Panc1 (cell line): Measurements from ENCODE around the gene AIFM3. TPM values are rescaled to one million over a fixed set of nuclear protein-coding genes. Genes with fewer than 3 reads are reported as not detected.

Experiments used
- ATAC-seq: fragments of 200-7000 bp; cut with Tn5 transposase; 2 replicates; pipeline ENCODE4 v1.9.1; 2020; ENCODE audit warnings: mild to moderate bottlenecking, moderate library complexity
- BruUV-seq: library from RNA; stranded (reverse); fragments of 400-500 nt; replicated peaks from 2 replicates; lab custom pipeline; 2021; lab: Mats Ljungman, UMichigan
- CTCF ChIA-PET: fragments of 300-600 bp; sonication (Branson Sonifier 250); formaldehyde crosslinking; loops from one replicate; lab custom pipeline; 2022; ENCODE audit warnings: antibody characterized with exemption; lab: Charles Lee
- POLR2A ChIA-PET: fragments of 300-600 bp; sonication (Branson Sonifier 250); formaldehyde crosslinking; loops from one replicate; lab custom pipeline; 2022; ENCODE audit warnings: antibody characterized with exemption; lab: Charles Lee
- DNase-seq: peaks from one replicate; pipeline ENCODE4 v3.0.0-alpha.2; 2010; ENCODE audit warnings: low read depth, low spot score
- H3K27ac ChIP-seq: 2 replicates; pipeline ENCODE4 v1.5.1; 2011; ENCODE audit warnings: mild to moderate bottlenecking, low read length, inconsistent platforms
- H3K27me3 ChIP-seq: fragments of 200-500 bp; sonication (Bioruptor generic); 2 replicates; pipeline ENCODE4 v1.6.0; 2014; ENCODE audit warnings: low read length, inconsistent platforms; ENCODE audit not compliant: control insufficient read depth, insufficient read depth
- H3K36me3 ChIP-seq: fragments of 200-500 bp; sonication (Bioruptor generic); 2 replicates; pipeline ENCODE4 v1.5.1; 2014; ENCODE audit warnings: inconsistent platforms, mild to moderate bottlenecking, low read length, moderate library complexity; ENCODE audit not compliant: control insufficient read depth, insufficient read depth
- H3K4me1 ChIP-seq: 2 replicates; pipeline ENCODE4 v1.5.1; 2011; ENCODE audit warnings: inconsistent platforms, mild to moderate bottlenecking, low read length, moderate library complexity; ENCODE audit not compliant: control insufficient read depth, insufficient read depth
- H3K4me3 ChIP-seq, 2 experiments: 2 replicates each; pipeline ENCODE4 v1.5.1; 2011 to 2012; ENCODE audit warnings: low read depth in 2 of 2, low read length in 2 of 2, mild to moderate bottlenecking in 2 of 2, inconsistent platforms in 1 of 2, moderate library complexity in 1 of 2
- H3K9me3 ChIP-seq: fragments of 200-500 bp; sonication (Bioruptor generic); 2 replicates; pipeline ENCODE4 v1.5.1; 2014; ENCODE audit warnings: low read depth, mild to moderate bottlenecking, inconsistent platforms, low read length, moderate library complexity; ENCODE audit not compliant: control insufficient read depth, insufficient read depth
- POLR2AphosphoS5 ChIP-seq: IDR thresholded peaks from 2 replicates; pipeline ENCODE4 v1.6.1; 2012; ENCODE audit warnings: mild to moderate bottlenecking, low read depth, low read length, moderate library complexity
- REST ChIP-seq, 2 experiments: IDR thresholded peaks; 2 replicates each; pipeline ENCODE4 v1.6.1; 2011 to 2012; ENCODE audit warnings: low read depth in 2 of 2, control low read depth in 1 of 2, low read length in 1 of 2, mild to moderate bottlenecking in 1 of 2, moderate library complexity in 1 of 2; ENCODE audit not compliant: insufficient read depth in 1 of 2
- SIN3A ChIP-seq: IDR thresholded peaks from 2 replicates; pipeline ENCODE4 v1.6.1; 2012; ENCODE audit warnings: low read depth, mild to moderate bottlenecking, low read length, moderate library complexity, borderline replicate concordance; ENCODE audit not compliant: insufficient read depth
- TCF7L2 ChIP-seq: IDR thresholded peaks from 2 replicates; pipeline ENCODE4 v1.6.1; 2011; ENCODE audit warnings: mild to moderate bottlenecking, low read depth, low read length, inconsistent platforms
- in situ Hi-C: cut with HindIII; loops from 2 replicates; pipeline ENCODE4 v1.10.0; 2016; ENCODE audit warnings: low sequenced_read_pairs, low pct_unique_long_range_greater_than_20kb
- intact Hi-C: fragments of 100-400 bp; cut with micrococcal nuclease; formaldehyde crosslinking; loops from one replicate; pipeline ENCODE4 v1.10.0; 2022; ENCODE audit not compliant: unreplicated experiment
- total RNA-seq: library from RNA; stranded (reverse); gene quantifications from one replicate; pipeline ENCODE4 v1.2.1, GENCODE V29; 2021; ENCODE audit not compliant: unreplicated experiment
- TF ChIP-seq, protein P1 (sequence below): fragments of 450-650 bp; IDR thresholded peaks from 2 replicates; pipeline ENCODE4 v1.5.1; 2017; ENCODE audit warnings: mild to moderate bottlenecking

AIFM3 gene
- total RNA-seq, 1 experiment from 2014 or later = 2.7 TPM

- no TSS peak for BruUV-seq
- no peaks in the 10 kb centered on the region for H3K9me3 ChIP-seq
- TF ChIP-seq, protein P1, sequence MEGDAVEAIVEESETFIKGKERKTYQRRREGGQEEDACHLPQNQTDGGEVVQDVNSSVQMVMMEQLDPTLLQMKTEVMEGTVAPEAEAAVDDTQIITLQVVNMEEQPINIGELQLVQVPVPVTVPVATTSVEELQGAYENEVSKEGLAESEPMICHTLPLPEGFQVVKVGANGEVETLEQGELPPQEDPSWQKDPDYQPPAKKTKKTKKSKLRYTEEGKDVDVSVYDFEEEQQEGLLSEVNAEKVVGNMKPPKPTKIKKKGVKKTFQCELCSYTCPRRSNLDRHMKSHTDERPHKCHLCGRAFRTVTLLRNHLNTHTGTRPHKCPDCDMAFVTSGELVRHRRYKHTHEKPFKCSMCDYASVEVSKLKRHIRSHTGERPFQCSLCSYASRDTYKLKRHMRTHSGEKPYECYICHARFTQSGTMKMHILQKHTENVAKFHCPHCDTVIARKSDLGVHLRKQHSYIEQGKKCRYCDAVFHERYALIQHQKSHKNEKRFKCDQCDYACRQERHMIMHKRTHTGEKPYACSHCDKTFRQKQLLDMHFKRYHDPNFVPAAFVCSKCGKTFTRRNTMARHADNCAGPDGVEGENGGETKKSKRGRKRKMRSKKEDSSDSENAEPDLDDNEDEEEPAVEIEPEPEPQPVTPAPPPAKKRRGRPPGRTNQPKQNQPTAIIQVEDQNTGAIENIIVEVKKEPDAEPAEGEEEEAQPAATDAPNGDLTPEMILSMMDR = no peak
- TF ChIP-seq TCF7L2 (no peak), POLR2AphosphoS5 (no peak), SIN3A (no peak)
- no peak for DNase-seq
- no peaks in the 10 kb centered on the region; the same call in 1 of the 2 replicates for H3K36me3 ChIP-seq
- H3K27me3 ChIP-seq = no peaks in the 10 kb centered on the region
- H3K4me1 ChIP-seq = peaks cover 41% of the 10 kb centered on the region
- ChIA-PET CTCF (no interaction called here), POLR2A (no interaction called here)
- no peak overlapping the region for H3K4me3 ChIP-seq
- in situ Hi-C loops = no loop called here
- H3K27ac ChIP-seq = no peak overlapping the region
- ATAC-seq = no peak
- intact Hi-C loops = loop anchor here (10.0 kb wide), 1 partner anchor 64 kb away; no protein-coding TSS in a partner anchor
Measured at GRCh38 chr22:20948989-20949388, 18.1 kb upstream of the AIFM3 start.

DNA sequence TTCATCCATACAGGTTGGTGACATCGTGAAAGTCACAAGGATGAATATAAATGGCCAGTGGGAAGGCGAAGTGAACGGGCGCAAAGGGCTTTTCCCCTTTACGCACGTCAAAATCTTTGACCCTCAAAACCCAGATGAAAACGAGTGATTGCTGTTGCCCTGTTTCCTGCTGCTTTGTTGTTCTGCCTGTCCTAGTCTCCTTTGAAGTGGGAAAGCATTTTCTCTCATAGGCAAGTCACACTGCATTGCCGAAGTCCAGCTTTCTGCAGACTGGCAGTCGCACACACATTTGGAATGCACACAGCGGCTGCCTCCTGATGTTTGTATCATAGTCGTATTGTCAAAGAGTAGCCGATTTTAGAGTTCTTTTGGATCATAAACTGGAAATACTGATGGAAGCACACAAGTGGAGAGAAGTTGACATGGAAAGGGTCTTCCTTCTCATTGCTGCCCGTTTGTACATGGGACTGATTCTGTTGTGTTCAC, 17.3 kb upstream of the AIFM3 start:
- intact Hi-C loops (loop anchor here (10.0 kb wide), 1 partner anchor 65 kb away; no protein-coding TSS in a partner anchor), in situ Hi-C loops (no loop called here)
- TF ChIP-seq TCF7L2 (no peak), POLR2AphosphoS5 (no peak), SIN3A (no peak), REST (IDR thresholded peaks at IDR 0.05; ENCODE audit: insufficient read depth in 1 of 2, low read depth in 2 of 2, low read length in 1 of 2) (no peak)
- TF ChIP-seq, protein P1 = no peak
- Histone ChIP-seq H3K36me3 (no peaks in the 10 kb centered on the region; the same call in 1 of the 2 replicates), H3K9me3 (no peaks in the 10 kb centered on the region), H3K27ac (no peak overlapping the region), H3K4me3 (no peak overlapping the region), H3K27me3 (no peaks in the 10 kb centered on the region), H3K4me1 (peaks cover 47% of the 10 kb centered on the region)
- DNase-seq (no peak), ATAC-seq (no peak)
- CTCF ChIA-PET = no interaction called here
- POLR2A ChIA-PET = no interaction called here
- no TSS peak for BruUV-seq
